Activated CD8-positive, alpha-beta T cell treated with anti-CD3 and anti-CD28 coated beads for 36 hours (primary cell): ENCODE results near the gene PDF. TPM values are rescaled to one million over a fixed set of nuclear protein-coding genes. Genes with fewer than 3 reads are reported as not detected.

Experiments
- ATAC-seq: fragments of 200-7000 bp; cut with Tn5 transposase; one replicate; pipeline ENCODE4 v1.10.0; 2021; ENCODE audit warnings: mild to moderate bottlenecking, moderate library complexity
- CTCF ChIA-PET: fragments of 350-600 bp; sonication (Branson Sonifier 250); formaldehyde crosslinking; loops from one replicate; lab custom pipeline; 2021; ENCODE audit warnings: antibody characterized with exemption; lab: Charles Lee
- POLR2A ChIA-PET: fragments of 350-600 bp; sonication (Branson Sonifier 250); formaldehyde crosslinking; loops from one replicate; lab custom pipeline; 2021; ENCODE audit warnings: antibody characterized with exemption; lab: Charles Lee
- DNase-seq: peaks from one replicate; pipeline ENCODE4 v3.0.0-alpha.2; 2020
- H3K27ac Mint-ChIP-seq: one replicate; pipeline ENCODE4 v1.8.0; 2021; ENCODE audit warnings: mild to moderate bottlenecking, mixed read lengths
- H3K27me3 Mint-ChIP-seq: one replicate; pipeline ENCODE4 v1.8.0; 2021; ENCODE audit warnings: mixed read lengths
- H3K36me3 Mint-ChIP-seq: one replicate; pipeline ENCODE4 v1.8.0; 2021; ENCODE audit warnings: low read depth, mixed read lengths
- H3K4me1 Mint-ChIP-seq: one replicate; pipeline ENCODE4 v1.8.0; 2021; ENCODE audit warnings: low read depth, mixed read lengths
- H3K4me3 Mint-ChIP-seq: one replicate; pipeline ENCODE4 v1.8.0; 2021; ENCODE audit warnings: mild to moderate bottlenecking, moderate library complexity, mixed read lengths
- H3K9me3 Mint-ChIP-seq: one replicate; pipeline ENCODE4 v1.8.0; 2021; ENCODE audit warnings: mixed read lengths
- intact Hi-C: fragments of 100-400 bp; cut with micrococcal nuclease; formaldehyde crosslinking; loops from one replicate; pipeline ENCODE4 v1.10.0; 2022
- total RNA-seq, 2 experiments: library from RNA; stranded (reverse); gene quantifications; one replicate each; pipeline ENCODE4 v1.2.3, GENCODE V29; 2021
- TF ChIP-seq, protein P1 (sequence below): fragments of 200-600 bp; IDR thresholded peaks from one replicate; pipeline ENCODE4 v1.8.0; 2022; ENCODE audit warnings: antibody characterized with exemption, mild to moderate bottlenecking

PDF gene
- total RNA-seq, 2 experiments from 2014 or later: 16.1 to 19.5 TPM

DNA sequence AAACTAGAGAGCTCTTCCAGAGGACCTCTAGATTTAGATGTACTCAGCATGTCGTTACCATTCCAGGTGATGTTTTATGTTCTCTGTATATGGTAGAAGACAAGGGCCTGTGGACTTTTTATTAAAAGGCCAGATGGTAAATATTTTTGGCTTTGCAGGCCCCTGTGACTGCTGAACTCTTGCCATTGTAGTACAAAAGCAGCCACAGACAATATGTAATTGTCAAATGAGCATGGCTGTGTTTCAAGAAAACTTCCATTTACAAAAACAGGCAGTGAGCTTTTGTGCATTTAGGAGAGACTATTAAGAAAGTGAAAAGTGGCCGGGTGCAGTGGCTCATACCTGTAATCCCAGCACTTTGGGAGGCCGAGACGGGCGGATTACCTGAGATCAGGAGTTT lies 13.8 kb upstream of the PDF start:
- Mint-ChIP-seq H3K27me3 (no peaks in the 10 kb centered on the region), H3K4me1 (peaks cover 36% of the 10 kb centered on the region), H3K4me3 (no peak overlapping the region), H3K36me3 (peaks cover 49% of the 10 kb centered on the region), H3K9me3 (no peaks in the 10 kb centered on the region), H3K27ac (no peak overlapping the region)
- CTCF ChIA-PET: no interaction called here
- POLR2A ChIA-PET: interaction anchor here (0.6 to 1.5 kb wide), 5 partner anchors 9 to 1122 kb away, joined by 3 to 4 read pairs (median 3); no protein-coding TSS in a partner anchor
- DNase-seq (no peak), ATAC-seq (no peak)
- TF ChIP-seq, protein P1, sequence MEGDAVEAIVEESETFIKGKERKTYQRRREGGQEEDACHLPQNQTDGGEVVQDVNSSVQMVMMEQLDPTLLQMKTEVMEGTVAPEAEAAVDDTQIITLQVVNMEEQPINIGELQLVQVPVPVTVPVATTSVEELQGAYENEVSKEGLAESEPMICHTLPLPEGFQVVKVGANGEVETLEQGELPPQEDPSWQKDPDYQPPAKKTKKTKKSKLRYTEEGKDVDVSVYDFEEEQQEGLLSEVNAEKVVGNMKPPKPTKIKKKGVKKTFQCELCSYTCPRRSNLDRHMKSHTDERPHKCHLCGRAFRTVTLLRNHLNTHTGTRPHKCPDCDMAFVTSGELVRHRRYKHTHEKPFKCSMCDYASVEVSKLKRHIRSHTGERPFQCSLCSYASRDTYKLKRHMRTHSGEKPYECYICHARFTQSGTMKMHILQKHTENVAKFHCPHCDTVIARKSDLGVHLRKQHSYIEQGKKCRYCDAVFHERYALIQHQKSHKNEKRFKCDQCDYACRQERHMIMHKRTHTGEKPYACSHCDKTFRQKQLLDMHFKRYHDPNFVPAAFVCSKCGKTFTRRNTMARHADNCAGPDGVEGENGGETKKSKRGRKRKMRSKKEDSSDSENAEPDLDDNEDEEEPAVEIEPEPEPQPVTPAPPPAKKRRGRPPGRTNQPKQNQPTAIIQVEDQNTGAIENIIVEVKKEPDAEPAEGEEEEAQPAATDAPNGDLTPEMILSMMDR: no peak
- intact Hi-C loops: no loop called here

DNA sequence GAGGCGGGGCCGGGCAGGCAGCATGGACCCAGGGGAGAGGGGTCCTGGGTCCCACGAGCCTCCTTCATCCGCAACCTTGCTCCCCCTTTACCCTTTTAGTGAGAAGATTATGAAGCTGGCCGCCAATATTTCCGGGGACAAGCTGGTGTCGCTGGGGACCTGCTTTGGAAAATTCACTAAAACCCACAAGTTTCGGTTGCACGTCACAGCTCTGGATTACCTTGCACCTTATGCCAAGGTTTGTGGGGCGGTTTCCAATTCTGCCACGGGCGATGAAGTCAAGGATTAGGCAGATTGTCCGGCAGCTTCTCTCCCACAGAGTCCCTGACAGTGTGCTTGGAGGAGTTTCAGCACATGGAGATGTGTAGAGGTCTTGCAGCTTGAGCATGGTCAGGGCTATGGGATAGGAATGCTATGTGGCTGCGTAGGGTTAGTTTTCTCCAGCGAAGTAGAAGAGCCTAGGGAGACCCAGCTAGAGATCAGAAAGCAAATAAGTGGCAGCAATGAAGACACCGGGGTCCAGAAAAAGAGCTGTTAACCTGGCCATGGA lies 9.8 kb upstream of the PDF start:
- intact Hi-C loops: no loop called here
- Mint-ChIP-seq H3K9me3 (no peaks in the 10 kb centered on the region), H3K27me3 (no peaks in the 10 kb centered on the region), H3K36me3 (peaks cover 61% of the 10 kb centered on the region), H3K4me3 (peak overlapping the region; percentile 97), H3K4me1 (peaks cover 53% of the 10 kb centered on the region), H3K27ac (peak overlapping the region; percentile 99)
- POLR2A ChIA-PET: interaction anchor here (0.6 to 6.9 kb wide), 6 partner anchors 10 to 423 kb away, joined by 3 to 72 read pairs (median 4); partner anchors contain the start of gene PDF
- peak; percentile 55 for DNase-seq
- CTCF ChIA-PET: interaction anchor here (0.9 to 3.3 kb wide), 6 partner anchors 10 to 415 kb away, joined by 4 to 28 read pairs (median 6); partner anchors contain the start of genes NOB1 and PDF
- TF ChIP-seq, protein P1: no peak
- peak; percentile 1 for ATAC-seq

GRCh38 chr16:69339289-69340094 lies 9.1 kb upstream of the PDF start, which contains the start of the genes COG8 and NIP7:
TSS of gene COG8 (minus strand) at chr16:69339564. CDS start at chr16:69339552, 12 bp downstream.
TSS of gene NIP7 (plus strand) at chr16:69339772. CDS start at chr16:69339830, 58 bp downstream.
- peak; percentile 92 for ATAC-seq
- Mint-ChIP-seq H3K27ac (peak within 1 kb of the TSS; percentile 99), H3K4me3 (peak within 1 kb of the TSS; percentile 97), H3K36me3 (peaks cover 65% of the 10 kb centered on the region), H3K9me3 (no peaks in the 10 kb centered on the region), H3K4me1 (peaks cover 51% of the 10 kb centered on the region), H3K27me3 (no peaks in the 10 kb centered on the region)
- ChIA-PET POLR2A (interaction anchor here (0.6 to 6.9 kb wide), 9 partner anchors 10 to 423 kb away, joined by 3 to 72 read pairs (median 3); partner anchors contain the start of gene PDF), CTCF (interaction anchor here (0.7 to 3.3 kb wide), 13 partner anchors 7 to 693 kb away, joined by 3 to 28 read pairs (median 5); partner anchors contain the start of genes NOB1 and PDF)
- DNase-seq: peak; percentile 96
- intact Hi-C loops: loop anchor here (1.0 kb wide), 1 partner anchor 9 kb away; the partner anchor contains the start of gene PDF
- TF ChIP-seq, protein P1: peak; percentile 70

DNA sequence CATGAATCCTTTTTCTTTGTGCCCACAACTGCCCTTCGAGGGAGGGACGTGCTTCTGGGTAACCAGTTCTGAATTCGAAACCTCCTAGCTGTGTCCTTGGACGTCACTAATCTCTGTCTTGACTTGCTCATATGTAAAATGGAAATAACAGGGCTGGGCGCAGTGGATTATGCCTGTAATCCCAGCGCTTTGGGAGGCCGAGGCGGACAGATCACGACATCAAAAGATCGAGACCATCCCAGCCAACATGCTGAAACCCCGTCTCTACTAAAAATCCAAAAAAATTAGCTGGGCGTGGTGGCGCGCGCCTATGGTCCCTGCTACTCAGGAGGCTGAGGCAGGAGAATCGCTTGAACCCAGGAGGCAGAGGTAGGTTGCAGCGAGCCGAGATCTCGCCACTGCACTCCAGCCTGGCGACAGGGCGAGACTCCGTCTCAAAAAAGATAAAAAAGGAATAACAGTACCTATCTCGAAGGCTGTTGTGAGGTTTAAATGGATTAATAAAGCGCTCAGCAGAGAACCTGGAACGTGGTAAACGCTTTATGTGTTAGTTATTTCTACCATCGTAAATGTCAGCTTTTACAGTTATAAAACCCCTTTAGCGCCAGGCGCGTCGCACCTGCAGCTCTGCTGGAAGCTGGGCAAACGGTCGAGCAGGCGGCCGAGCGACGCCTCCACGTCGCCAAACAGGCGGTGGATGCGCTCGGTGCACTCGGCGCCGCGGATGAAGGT lies 8.3 kb upstream of the PDF start:
- no peak for ATAC-seq
- intact Hi-C loops: loop anchor here (1.0 kb wide), 1 partner anchor 8 kb away; the partner anchor contains the start of gene PDF
- ChIA-PET CTCF (interaction anchor here (0.7 to 3.3 kb wide), 10 partner anchors 8 to 692 kb away, joined by 3 to 28 read pairs (median 4); partner anchors contain the start of genes NOB1 and PDF), POLR2A (interaction anchor here (1.0 to 6.9 kb wide), 5 partner anchors 9 to 416 kb away, joined by 3 to 72 read pairs (median 3); partner anchors contain the start of gene PDF)
- Mint-ChIP-seq H3K9me3 (no peaks in the 10 kb centered on the region), H3K27me3 (no peaks in the 10 kb centered on the region), H3K36me3 (peaks cover 66% of the 10 kb centered on the region), H3K27ac (peak overlapping the region; percentile 99), H3K4me3 (peak overlapping the region; percentile 97), H3K4me1 (peaks cover 54% of the 10 kb centered on the region)
- TF ChIP-seq, protein P1: no peak
- no peak for DNase-seq
